RKO (cell line): Measurements from ENCODE around the gene TBC1D16.
"Not testable (repeated sequence)": the region's sequence is repeated elsewhere in the genome, so short reads cannot be mapped to it uniquely, and the experiment has no call there.

Source experiments
- DNase-seq: peaks from one replicate; pipeline ENCODE4 v3.0.0-alpha.2; 2016; ENCODE audit warnings: low spot score

TBC1D16 gene

GRCh38 chr17:79913451-79913850 is 122.2 kb downstream of the TBC1D16 start:
- no peak for DNase-seq

- DNase-seq = no peak
Observed at GRCh38 chr17:79912552-79913330, 122.9 kb downstream of the TBC1D16 start.

GRCh38 chr17:79911430-79912399 is 124.0 kb downstream of the TBC1D16 start:
- no peak for DNase-seq

GRCh38 chr17:79910985-79911361 is 124.7 kb downstream of the TBC1D16 start:
- DNase-seq = no peak

GRCh38 chr17:79909121-79909520 is 126.6 kb downstream of the TBC1D16 start:
- no peak for DNase-seq

GRCh38 chr17:79907850-79908249 is 127.8 kb downstream of the TBC1D16 start:
- peak; percentile 12 for DNase-seq

GRCh38 chr17:79907217-79907715 is 128.4 kb downstream of the TBC1D16 start:
- no peak for DNase-seq

- peak; percentile 45 for DNase-seq
Observed at GRCh38 chr17:79905832-79906231, 129.8 kb downstream of the TBC1D16 start.

GRCh38 chr17:79904865-79905264 is 130.8 kb downstream of the TBC1D16 start:
- no peak for DNase-seq

- DNase-seq = no peak
Observed at GRCh38 chr17:79902146-79902791, 133.4 kb downstream of the TBC1D16 start.

- no peak for DNase-seq
Observed at GRCh38 chr17:79901131-79901530, 134.5 kb downstream of the TBC1D16 start.

- no peak for DNase-seq
Observed at GRCh38 chr17:79899584-79899983, 136.1 kb downstream of the TBC1D16 start.

GRCh38 chr17:79897243-79898063 is 138.2 kb downstream of the TBC1D16 start:
- DNase-seq = no peak

GRCh38 chr17:79893457-79893856 is 142.2 kb downstream of the TBC1D16 start:
- DNase-seq = not testable (repeated sequence)

GRCh38 chr17:79892457-79893241 is 143.0 kb downstream of the TBC1D16 start:
- DNase-seq = no peak

- no peak for DNase-seq
Observed at GRCh38 chr17:79891113-79891730, 144.4 kb downstream of the TBC1D16 start.

GRCh38 chr17:79890706-79891105 is 145.0 kb downstream of the TBC1D16 start:
- no peak for DNase-seq

GRCh38 chr17:79888811-79889634 is 146.6 kb downstream of the TBC1D16 start:
- no peak for DNase-seq

- no peak for DNase-seq
Observed at GRCh38 chr17:79888009-79888540, 147.6 kb downstream of the TBC1D16 start.
